Loucy (cell line): ENCODE data around the gene IL17RD.

Source experiments
- EZH2phosphoT487 ChIP-seq: fragments of 200-600 bp; IDR thresholded peaks from 2 replicates; pipeline ENCODE4 v1.6.1; 2018; ENCODE audit warnings: antibody characterized with exemption, mild to moderate bottlenecking, moderate library complexity, borderline replicate concordance
- TF ChIP-seq, protein P1 (sequence below): fragments of 200-600 bp; sonication (generic); conservative IDR thresholded peaks from 2 replicates; pipeline ENCODE4 v1.5.1; 2014; ENCODE audit warnings: mild to moderate bottlenecking, antibody characterized with exemption, low read length

DNA sequence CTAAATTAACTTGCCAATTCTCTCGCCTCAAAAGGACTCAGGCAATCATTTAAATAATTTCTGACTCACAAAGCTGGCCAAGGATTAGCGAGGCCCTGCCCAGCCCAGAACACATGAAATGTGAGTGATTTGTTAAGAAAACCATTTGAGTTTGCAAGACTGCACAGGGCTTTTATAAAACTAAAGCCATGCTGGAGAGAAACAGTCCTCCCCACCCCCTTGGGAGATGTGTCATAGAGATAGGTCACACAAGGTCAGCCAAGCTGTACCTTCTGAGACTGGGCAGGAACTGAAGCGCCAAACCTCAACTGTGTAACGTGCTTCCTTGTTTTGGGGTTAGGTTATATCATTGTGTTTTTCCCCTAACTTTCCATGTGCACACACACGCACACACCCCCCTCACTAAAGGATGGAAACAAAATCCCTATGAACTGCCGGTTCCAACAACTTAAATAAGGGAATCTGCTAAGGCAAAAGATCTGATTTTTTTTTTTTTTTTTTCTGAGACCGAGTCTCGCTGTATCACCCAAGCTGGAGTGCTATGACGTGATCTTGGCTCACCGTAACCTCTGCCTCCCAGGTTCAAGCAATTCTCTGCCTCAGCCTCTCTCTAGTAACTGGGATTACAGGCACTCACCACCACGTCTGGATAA, 96.6 kb downstream of the IL17RD start:
- TF ChIP-seq, protein P1, sequence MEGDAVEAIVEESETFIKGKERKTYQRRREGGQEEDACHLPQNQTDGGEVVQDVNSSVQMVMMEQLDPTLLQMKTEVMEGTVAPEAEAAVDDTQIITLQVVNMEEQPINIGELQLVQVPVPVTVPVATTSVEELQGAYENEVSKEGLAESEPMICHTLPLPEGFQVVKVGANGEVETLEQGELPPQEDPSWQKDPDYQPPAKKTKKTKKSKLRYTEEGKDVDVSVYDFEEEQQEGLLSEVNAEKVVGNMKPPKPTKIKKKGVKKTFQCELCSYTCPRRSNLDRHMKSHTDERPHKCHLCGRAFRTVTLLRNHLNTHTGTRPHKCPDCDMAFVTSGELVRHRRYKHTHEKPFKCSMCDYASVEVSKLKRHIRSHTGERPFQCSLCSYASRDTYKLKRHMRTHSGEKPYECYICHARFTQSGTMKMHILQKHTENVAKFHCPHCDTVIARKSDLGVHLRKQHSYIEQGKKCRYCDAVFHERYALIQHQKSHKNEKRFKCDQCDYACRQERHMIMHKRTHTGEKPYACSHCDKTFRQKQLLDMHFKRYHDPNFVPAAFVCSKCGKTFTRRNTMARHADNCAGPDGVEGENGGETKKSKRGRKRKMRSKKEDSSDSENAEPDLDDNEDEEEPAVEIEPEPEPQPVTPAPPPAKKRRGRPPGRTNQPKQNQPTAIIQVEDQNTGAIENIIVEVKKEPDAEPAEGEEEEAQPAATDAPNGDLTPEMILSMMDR, result no peak
- TF ChIP-seq EZH2phosphoT487, result no peak
